ENCODE measurements around the gene S100A13. TPM values are rescaled to one million over a fixed set of nuclear protein-coding genes. Genes with fewer than 3 reads are reported as not detected.

S100A13 gene
- total RNA-seq, 1 experiment from 2014 or later: 55.0 TPM

DNA sequence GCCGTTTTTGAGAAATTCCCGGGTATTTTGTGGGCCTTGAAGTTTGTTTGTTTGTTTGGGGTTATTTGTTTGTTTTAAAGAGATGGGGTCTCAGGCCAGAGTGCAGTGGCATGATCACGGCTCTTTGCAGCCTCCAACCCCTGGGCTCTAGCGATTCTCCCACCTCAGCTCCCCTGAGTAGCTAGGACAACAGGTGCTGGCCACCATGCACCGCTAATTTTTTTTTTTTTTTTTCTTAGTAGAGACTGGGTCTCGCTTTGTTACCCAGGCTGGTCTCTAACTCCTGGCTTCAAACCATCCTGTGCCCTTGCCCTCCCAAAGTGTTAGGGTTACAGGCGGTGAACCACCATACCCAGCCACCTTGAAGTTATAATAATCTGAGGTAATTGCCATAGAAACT lies 8.6 kb upstream of the S100A13 start:
- DNase-seq: no peak
- no peaks in the 10 kb centered on the region for H3K4me1 ChIP-seq (ENCODE audit: insufficient read depth, low read length)
- no CpG with 5 or more reads among the region's 7 CpGs for WGBS (ENCODE audit: extremely low coverage, insufficient read length, low lambda C conversion rate)
- no peak overlapping the region for H3K18ac ChIP-seq (ENCODE audit: insufficient read length, low read depth, low read length)
- Mint-ChIP-seq H3K9me3 (peaks cover 0 to 3% of the 10 kb centered on the region in 2 experiments; a peak in 1 of 5 replicates), H3K4me1 (peaks cover 13 to 16% of the 10 kb centered on the region in 2 experiments), H3K27ac (peak overlapping the region in 2 of 3 experiments; percentile 63 to 83; a peak in 2 of 7 replicates), H3K4me3 (peak overlapping the region; percentile 75 to 99), H3K36me3 (ENCODE audit: insufficient read depth in 1 of 3, low read depth in 3 of 3) (peaks cover 39 to 67% (median 54%) of the 10 kb centered on the region in 3 experiments), H3K27me3 (ENCODE audit: low read depth) (no peaks in the 10 kb centered on the region)
- H3K79me1 ChIP-seq (ENCODE audit: insufficient read depth, low read depth, low read length, poor library complexity, severe bottlenecking): no peaks in the 10 kb centered on the region
- H3K27ac ChIP-seq (ENCODE audit: insufficient read length, low read depth, low read length): no peak overlapping the region
- H2BK120ac ChIP-seq (ENCODE audit: low read depth, low read length, poor library complexity, severe bottlenecking): no peak overlapping the region
- H3K56ac ChIP-seq (ENCODE audit: insufficient read length, low read depth, low read length): no peak overlapping the region
- no peak overlapping the region for H3K4me2 ChIP-seq (ENCODE audit: insufficient read depth, insufficient read length, low read length)
- no peaks in the 10 kb centered on the region for H3K9me3 ChIP-seq (ENCODE audit: control insufficient read depth, low read depth, low read length)
- no peak overlapping the region for H3K14ac ChIP-seq (ENCODE audit: insufficient read depth, low read length)
- H3K27me3 ChIP-seq (ENCODE audit: insufficient read depth, low read length): no peaks in the 10 kb centered on the region
- no peak overlapping the region for H4K91ac ChIP-seq (ENCODE audit: insufficient read length, low read depth, low read length)
- H3K23ac ChIP-seq (ENCODE audit: insufficient read length, low read depth, low read length): no peak overlapping the region
- no peak overlapping the region for H2BK12ac ChIP-seq (ENCODE audit: insufficient read length, low read depth, low read length)
- H3K23me2 ChIP-seq (ENCODE audit: insufficient read length, low read depth, low read length, poor library complexity, severe bottlenecking): peaks cover 12% of the 10 kb centered on the region
- H3K9ac ChIP-seq (ENCODE audit: extremely low read depth, insufficient read length, low read length): no peak overlapping the region
- H2BK5ac ChIP-seq (ENCODE audit: insufficient read length, low read length): no peak overlapping the region
- H4K5ac ChIP-seq (ENCODE audit: insufficient read length, low read depth, low read length): no peak overlapping the region
- H3K4ac ChIP-seq (ENCODE audit: low read depth, low read length): no peak overlapping the region
- H4K20me1 ChIP-seq (ENCODE audit: control insufficient read depth, insufficient read depth, insufficient read length): no peaks in the 10 kb centered on the region
- no peak overlapping the region for H2BK15ac ChIP-seq (ENCODE audit: low read depth, low read length)
- H2AK5ac ChIP-seq (ENCODE audit: insufficient read length, low read length): no peak overlapping the region
- peaks cover 4% of the 10 kb centered on the region; the same call in 1 of the 2 replicates for H3K79me2 ChIP-seq (ENCODE audit: insufficient read depth, low read length)
- H2BK20ac ChIP-seq (ENCODE audit: low read depth, low read length, poor library complexity, severe bottlenecking): no peak overlapping the region
- TF ChIP-seq, protein P1, sequence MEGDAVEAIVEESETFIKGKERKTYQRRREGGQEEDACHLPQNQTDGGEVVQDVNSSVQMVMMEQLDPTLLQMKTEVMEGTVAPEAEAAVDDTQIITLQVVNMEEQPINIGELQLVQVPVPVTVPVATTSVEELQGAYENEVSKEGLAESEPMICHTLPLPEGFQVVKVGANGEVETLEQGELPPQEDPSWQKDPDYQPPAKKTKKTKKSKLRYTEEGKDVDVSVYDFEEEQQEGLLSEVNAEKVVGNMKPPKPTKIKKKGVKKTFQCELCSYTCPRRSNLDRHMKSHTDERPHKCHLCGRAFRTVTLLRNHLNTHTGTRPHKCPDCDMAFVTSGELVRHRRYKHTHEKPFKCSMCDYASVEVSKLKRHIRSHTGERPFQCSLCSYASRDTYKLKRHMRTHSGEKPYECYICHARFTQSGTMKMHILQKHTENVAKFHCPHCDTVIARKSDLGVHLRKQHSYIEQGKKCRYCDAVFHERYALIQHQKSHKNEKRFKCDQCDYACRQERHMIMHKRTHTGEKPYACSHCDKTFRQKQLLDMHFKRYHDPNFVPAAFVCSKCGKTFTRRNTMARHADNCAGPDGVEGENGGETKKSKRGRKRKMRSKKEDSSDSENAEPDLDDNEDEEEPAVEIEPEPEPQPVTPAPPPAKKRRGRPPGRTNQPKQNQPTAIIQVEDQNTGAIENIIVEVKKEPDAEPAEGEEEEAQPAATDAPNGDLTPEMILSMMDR (conservative IDR thresholded peaks at IDR 0.05): no peak
- no peak overlapping the region for H3T11ph ChIP-seq (ENCODE audit: low read length)
- no peak overlapping the region for H4K8ac ChIP-seq (replicated peaks; ENCODE audit: insufficient read length, low read depth, low read length)
- H2AFZ ChIP-seq (ENCODE audit: low read length): no peak overlapping the region

Data from H9 (cell line).